RPMI7951 (cell line): Measurements from ENCODE around the gene C9orf43. TPM values are rescaled to one million over a fixed set of nuclear protein-coding genes. Genes with fewer than 3 reads are reported as not detected.

Experiments used
- DNase-seq: peaks from one replicate; pipeline ENCODE4 v3.0.0-alpha.2; 2012; ENCODE audit warnings: low read depth
- total RNA-seq: library from RNA; depleted of rRNA; stranded (reverse); fragments of >200 nt; shearing (Covaris generic); gene quantifications from 2 replicates; pipeline ENCODE4 v1.2.3, GENCODE V29; 2014; rRNA removed

The C9orf43 gene
- total RNA-seq, 1 experiment from 2014 or later = 0.12 TPM

GRCh38 chr9:113465599-113466140 is 55.1 kb downstream of the C9orf43 start:
- peak; percentile 14 for DNase-seq

DNA sequence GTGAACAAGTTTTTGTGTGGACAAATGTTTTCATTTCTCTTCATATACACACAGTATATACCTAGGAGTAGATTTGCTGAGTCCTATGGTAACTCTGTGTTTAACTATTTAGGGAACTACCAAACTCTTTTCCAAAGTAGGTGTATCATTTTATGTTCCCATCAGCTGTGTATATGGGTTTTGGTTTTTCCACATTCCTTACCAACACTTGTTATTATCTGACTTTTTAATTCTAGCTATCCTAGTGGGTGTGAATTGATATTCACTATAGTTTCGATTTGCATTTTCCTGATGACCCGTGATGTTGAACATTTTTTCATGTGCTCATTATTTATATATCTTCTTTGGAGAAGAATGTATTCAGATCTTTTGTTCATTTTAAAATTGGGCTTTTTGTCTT is 56.6 kb downstream of the C9orf43 start:
- DNase-seq = no peak

GRCh38 chr9:113468716-113469448 is 58.3 kb downstream of the C9orf43 start:
- peak; percentile 74 for DNase-seq

DNA sequence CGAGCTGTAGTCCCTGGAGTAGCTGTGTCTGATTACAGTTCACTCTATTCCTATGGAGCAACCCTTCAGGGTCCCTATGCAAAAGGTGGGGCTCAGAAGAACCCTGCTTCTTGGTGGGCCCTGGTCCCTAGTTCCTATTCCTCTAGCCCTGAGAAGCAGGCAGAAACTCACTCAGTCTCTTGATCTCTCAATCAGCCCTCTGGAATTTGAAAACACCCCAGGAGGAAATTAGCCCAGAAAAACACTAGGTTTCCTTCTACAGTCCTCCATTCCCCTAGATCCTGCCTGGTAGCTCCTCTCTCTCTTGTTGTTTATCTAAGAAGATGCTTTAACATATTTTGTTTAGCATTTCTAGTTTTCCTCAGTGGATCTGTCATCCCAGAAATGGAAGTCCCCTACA is 60.6 kb downstream of the C9orf43 start:
- no peak for DNase-seq

GRCh38 chr9:113471566-113471965 is 61.0 kb downstream of the C9orf43 start:
- no peak for DNase-seq

GRCh38 chr9:113472199-113472598 is 61.7 kb downstream of the C9orf43 start:
- DNase-seq = no peak

DNA sequence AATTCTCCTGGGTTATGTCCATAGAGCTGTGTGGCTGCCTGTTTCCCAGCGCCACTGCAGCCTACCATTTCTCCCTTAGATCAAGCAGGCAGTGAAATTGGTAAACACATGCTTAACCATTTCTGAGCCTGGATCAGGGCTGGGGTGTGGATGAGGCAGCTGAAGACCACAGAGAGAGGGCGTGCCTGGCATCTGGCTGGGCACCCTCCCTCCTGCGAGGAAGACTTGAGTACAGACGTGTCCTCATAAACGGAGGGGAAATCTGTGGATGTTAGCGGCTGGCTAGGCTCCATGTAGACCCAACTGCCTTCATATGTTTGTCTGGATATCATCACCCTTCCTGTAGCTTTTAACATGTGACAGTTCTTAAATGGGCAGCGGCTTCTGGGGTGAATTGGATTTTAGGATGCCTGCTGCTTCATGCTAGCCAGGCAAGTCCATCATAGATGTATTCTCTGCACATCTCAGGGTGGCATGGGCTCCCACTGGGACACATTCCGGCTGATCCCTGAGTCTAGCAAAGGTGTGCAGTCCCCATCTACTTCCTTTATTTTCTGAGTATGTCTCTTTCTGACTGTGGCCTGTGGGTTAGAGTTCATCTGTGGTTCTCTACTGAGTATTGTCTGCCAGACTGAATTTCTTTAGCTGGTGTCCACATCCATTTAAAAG is 63.9 kb downstream of the C9orf43 start:
- DNase-seq = no peak

DNA sequence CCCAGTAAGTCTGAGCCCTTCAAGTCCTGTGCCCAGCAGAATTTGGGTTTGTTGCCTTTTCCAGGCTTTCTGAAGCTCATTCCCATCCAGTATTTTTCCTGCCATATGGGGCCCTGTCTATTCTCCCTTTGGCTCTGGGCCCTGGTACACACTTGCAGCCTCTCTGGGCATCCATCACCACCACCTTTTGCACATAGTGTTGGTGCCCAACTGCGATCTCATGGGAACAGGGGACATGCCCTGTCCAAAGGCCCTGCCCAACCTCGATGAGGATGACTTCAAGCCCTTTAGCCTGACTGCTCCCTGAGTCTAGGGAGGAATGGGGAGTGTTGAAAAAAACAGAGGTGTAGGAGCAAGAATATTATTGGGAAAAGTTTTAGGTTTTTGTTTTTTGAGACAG is 64.5 kb downstream of the C9orf43 start:
- no peak for DNase-seq

GRCh38 chr9:113475992-113476391 is 65.4 kb downstream of the C9orf43 start:
- DNase-seq = no peak

GRCh38 chr9:113476511-113476916 is 66.0 kb downstream of the C9orf43 start:
- DNase-seq = no peak

DNA sequence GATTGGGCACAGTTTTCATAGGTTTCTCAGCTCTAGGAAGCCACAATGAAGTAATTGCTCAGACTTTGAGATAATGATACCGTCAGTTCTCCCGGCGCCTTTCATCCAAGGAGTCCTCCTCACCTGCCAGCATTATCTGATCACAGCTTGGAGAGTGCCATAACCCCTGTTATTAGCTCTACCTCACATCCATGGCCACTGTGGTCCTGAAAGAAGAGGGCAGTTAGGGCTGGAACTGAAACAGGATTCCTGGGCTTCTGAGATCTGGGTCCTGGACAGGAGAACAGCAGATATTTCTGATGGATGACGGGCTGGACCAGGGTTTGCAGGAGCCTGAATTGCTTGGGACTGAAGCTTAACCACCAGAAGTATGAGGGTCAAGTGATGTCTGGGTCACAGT is 66.5 kb downstream of the C9orf43 start:
- DNase-seq = no peak

GRCh38 chr9:113477661-113478060 is 67.1 kb downstream of the C9orf43 start:
- DNase-seq = no peak

- peak; percentile 45 for DNase-seq
These were observed 68.7 kb downstream of the C9orf43 start for GRCh38 chr9:113479174-113479621.

Other genes with a start within 250 kb of the C9orf43 start
- 15.0 and 19.1 TPM in 2 replicates for gene FKBP15, start 189.5 kb upstream of the C9orf43 start, total RNA-seq
- 14.9 and 16.9 TPM in 2 replicates for gene SLC31A1, start 189.2 kb upstream of the C9orf43 start, total RNA-seq
- gene CDC26, start 135.2 kb upstream of the C9orf43 start, total RNA-seq = 42.1 and 57.9 TPM in 2 replicates
- gene PRPF4, start 135.1 kb upstream of the C9orf43 start, total RNA-seq = 35.8 and 40.4 TPM in 2 replicates
- not detected in 2 replicates for gene RNF183, start 107.4 kb upstream of the C9orf43 start, total RNA-seq
- gene WDR31, start 70.5 kb upstream of the C9orf43 start, total RNA-seq = 0.39 and 0.72 TPM in 2 replicates
- not detected in 2 replicates for gene BSPRY, start 61.2 kb upstream of the C9orf43 start, total RNA-seq
- gene HDHD3, start 33.8 kb upstream of the C9orf43 start, total RNA-seq = 5.3 and 10.1 TPM in 2 replicates
- gene ALAD, start 9.5 kb upstream of the C9orf43 start, total RNA-seq = 11.9 and 12.5 TPM in 2 replicates
- 86.3 and 87.6 TPM in 2 replicates for gene POLE3, start 72 bp upstream of the C9orf43 start, total RNA-seq
- 168 and 200 TPM in 2 replicates for gene RGS3, start 53.0 kb downstream of the C9orf43 start, total RNA-seq